ENCODE measurements around the gene TRIOBP. TPM values are rescaled to one million over a fixed set of nuclear protein-coding genes. Genes with fewer than 3 reads are reported as not detected.

TRIOBP gene
- total RNA-seq, 4 donors from 2014 or later, result 150 to 208 (median 182) TPM

DNA sequence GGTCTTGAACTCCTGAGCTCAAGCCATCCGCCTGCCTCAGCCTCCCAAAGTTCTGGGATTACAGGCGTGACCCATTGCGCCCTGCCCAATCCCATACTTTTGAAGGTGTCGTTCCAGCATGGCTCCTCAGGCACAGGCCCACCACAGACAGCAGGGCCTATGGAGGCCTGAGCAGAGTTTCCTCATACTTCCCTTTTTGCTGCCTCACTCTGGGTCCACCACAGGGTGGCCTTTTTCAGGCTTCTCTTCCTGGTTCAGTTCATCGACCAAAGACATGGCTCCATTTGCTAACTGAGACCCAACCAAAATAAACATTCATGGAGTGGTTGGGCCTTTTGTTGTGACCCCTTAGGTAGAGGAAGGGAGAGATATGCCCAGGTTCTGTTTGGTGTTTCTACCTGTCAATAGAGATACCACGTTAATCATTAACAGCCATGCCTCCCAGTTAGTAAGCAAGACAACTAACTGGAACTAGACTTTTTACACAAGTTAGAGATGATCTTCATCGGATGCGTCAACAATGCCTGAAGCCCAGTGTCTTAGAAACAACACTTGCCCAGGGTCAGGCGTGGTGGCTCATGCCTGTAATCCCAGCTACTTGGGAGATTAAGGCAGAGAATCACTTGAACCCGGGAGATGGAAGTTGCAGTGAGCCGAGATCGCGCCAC lies 35.1 kb downstream of the TRIOBP start:
- DNase-seq (ENCODE audit: extremely low spot score), result no peak
- H3K36me3 ChIP-seq, result no peaks in the 10 kb centered on the region
- H3K4me3 ChIP-seq, result no peak overlapping the region
- H3K9me3 ChIP-seq, result no peaks in the 10 kb centered on the region
- peaks cover 3 to 25% (median 17%) of the 10 kb centered on the region in 4 donors for H3K4me1 ChIP-seq
- 87% methylated on average over 13 of the region's 13 CpGs for WGBS
- intact Hi-C loops (cut with DNase I), result no loop called here
- no peaks in the 10 kb centered on the region for H3K27me3 ChIP-seq
- no peak overlapping the region for H3K27ac ChIP-seq (replicated peaks in 1 of 4)
- no peak for TF ChIP-seq EP300 (IDR thresholded peaks at IDR 0.05)
- no peak for TF ChIP-seq POLR2AphosphoS5 (IDR thresholded peaks at IDR 0.05)
- TF ChIP-seq, protein P1, sequence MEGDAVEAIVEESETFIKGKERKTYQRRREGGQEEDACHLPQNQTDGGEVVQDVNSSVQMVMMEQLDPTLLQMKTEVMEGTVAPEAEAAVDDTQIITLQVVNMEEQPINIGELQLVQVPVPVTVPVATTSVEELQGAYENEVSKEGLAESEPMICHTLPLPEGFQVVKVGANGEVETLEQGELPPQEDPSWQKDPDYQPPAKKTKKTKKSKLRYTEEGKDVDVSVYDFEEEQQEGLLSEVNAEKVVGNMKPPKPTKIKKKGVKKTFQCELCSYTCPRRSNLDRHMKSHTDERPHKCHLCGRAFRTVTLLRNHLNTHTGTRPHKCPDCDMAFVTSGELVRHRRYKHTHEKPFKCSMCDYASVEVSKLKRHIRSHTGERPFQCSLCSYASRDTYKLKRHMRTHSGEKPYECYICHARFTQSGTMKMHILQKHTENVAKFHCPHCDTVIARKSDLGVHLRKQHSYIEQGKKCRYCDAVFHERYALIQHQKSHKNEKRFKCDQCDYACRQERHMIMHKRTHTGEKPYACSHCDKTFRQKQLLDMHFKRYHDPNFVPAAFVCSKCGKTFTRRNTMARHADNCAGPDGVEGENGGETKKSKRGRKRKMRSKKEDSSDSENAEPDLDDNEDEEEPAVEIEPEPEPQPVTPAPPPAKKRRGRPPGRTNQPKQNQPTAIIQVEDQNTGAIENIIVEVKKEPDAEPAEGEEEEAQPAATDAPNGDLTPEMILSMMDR (IDR thresholded peaks at IDR 0.05), result peak in 1 of 3 experiments; percentile 14
- no peak for TF ChIP-seq POLR2A (IDR thresholded peaks at IDR 0.05; ENCODE audit: low read depth)

DNA sequence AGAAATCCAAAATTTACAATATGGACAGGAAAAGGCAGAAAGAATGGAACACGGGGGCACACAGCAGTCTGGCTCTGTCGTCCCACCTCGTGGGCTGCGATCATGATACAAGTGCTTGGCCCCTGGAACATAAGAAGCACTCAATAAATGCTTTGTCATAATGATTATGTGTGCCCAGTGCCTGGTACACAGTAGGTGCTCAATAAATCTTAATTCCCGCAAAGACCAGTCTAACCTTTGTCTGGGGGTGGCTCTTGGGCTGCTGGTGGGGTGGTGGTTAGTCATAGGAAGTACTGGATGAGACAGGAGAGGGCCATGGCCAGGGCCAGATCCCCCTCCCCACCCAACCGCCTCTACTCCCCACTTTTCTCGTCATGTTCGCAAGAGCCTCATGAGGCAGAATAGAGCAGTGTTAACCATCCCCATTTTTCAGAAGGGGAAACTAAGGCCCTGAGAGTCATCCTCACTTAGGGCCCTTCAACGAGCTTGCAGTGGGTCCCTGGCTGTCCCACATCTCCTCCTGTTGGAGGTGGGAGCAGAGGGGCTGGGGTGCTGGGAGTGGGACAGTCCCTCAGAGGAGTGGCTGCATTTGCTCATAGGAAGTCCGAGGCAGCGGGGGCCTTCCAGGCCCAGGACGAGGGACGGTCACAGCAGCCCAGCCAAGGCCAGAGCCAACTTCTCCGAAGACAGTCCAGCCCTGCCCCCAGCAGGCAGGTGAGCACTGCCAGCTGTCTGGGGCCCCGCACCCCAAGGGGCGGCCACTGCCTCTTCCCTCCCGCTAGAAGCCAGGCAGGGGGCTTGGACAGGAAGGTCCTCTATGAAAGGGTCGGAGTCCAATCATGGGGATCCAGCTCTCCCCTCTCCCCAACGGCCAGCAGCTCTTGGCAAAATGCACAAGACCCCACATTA lies 36.1 kb downstream of the TRIOBP start:
- Histone ChIP-seq H3K27ac (replicated peaks in 1 of 4) (peak overlapping the region in 1 of 4 donors; percentile 15), H3K4me1 (peaks cover 3 to 21% (median 13%) of the 10 kb centered on the region in 4 donors), H3K4me3 (no peak overlapping the region), H3K36me3 (no peaks in the 10 kb centered on the region), H3K9me3 (no peaks in the 10 kb centered on the region), H3K27me3 (no peaks in the 10 kb centered on the region)
- DNase-seq (ENCODE audit: extremely low spot score), result no peak
- intact Hi-C loops (cut with DNase I), result no loop called here
- WGBS, result 82% methylated on average over 16 of the region's 19 CpGs
- TF ChIP-seq EP300 (IDR thresholded peaks at IDR 0.05), result no peak
- no peak for TF ChIP-seq POLR2A (IDR thresholded peaks at IDR 0.05; ENCODE audit: low read depth)
- TF ChIP-seq, protein P1 (IDR thresholded peaks at IDR 0.05), result no peak
- TF ChIP-seq POLR2AphosphoS5 (IDR thresholded peaks at IDR 0.05), result no peak

DNA sequence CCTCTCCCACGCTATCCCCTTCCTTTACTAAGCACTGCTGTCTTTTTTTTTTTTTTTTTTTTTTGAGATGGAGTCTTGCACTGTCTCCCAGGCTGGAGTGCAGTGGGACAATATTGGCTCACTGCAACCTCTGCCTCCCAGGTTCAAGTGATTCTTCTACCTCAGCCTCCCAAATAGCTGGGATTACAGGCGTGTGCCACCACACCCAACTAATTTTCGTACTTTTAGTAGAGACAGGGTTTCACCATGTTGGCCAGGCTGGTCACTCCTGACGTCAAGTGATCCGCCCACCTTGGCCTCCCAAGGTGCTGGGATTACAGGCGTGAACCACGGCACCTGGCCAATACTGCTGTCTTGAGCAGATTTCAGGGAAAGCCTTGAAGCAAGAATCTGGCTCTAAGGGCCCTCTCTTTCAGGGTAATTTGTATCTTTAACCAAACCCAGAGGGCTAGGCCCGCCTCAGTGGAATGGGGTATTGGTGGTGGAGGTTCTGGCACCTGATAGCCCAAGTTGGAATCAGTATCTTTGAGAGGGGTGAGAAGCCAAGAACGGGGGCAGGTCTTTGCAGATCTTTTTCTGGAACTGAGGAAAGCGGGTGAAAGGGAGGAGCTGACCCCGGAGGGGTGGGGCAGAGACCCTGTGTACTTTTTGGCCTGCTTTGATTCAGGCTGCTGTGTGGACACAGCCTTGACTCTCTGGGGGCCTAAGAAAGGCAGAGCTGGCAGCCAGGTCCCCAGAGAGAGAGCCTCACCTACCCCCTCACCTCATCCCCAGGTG lies 37.0 kb downstream of the TRIOBP start:
- no peak for TF ChIP-seq POLR2A (IDR thresholded peaks at IDR 0.05; ENCODE audit: low read depth)
- TF ChIP-seq, protein P1 (IDR thresholded peaks at IDR 0.05), result no peak
- TF ChIP-seq EP300 (IDR thresholded peaks at IDR 0.05), result no peak
- TF ChIP-seq POLR2AphosphoS5 (IDR thresholded peaks at IDR 0.05), result no peak
- Histone ChIP-seq H3K27me3 (no peaks in the 10 kb centered on the region), H3K36me3 (no peaks in the 10 kb centered on the region), H3K4me3 (no peak overlapping the region), H3K4me1 (peaks cover 0 to 18% (median 12%) of the 10 kb centered on the region in 4 donors), H3K9me3 (no peaks in the 10 kb centered on the region), H3K27ac (replicated peaks in 1 of 4) (peak overlapping the region in 1 of 4 donors; percentile 39)
- DNase-seq (ENCODE audit: extremely low spot score), result no peak
- WGBS, result 90% methylated on average over 11 of the region's 11 CpGs
- intact Hi-C loops (cut with DNase I), result no loop called here

DNA sequence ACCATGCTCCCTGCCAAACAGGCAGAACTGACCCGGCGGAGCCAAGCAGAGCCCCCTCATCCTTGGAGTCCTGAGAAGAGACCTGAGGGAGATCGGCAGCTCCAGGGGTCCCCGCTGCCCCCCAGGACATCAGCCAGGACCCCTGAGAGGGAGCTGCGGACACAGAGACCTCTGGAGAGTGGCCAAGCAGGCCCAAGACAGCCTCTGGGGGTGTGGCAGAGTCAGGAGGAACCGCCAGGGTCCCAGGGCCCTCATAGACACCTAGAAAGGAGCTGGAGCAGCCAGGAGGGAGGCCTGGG lies 37.5 kb downstream of the TRIOBP start:
- no peaks in the 10 kb centered on the region for H3K36me3 ChIP-seq
- H3K4me1 ChIP-seq, result peaks cover 0 to 22% (median 17%) of the 10 kb centered on the region in 4 donors
- H3K27me3 ChIP-seq, result no peaks in the 10 kb centered on the region
- no peaks in the 10 kb centered on the region for H3K9me3 ChIP-seq
- 100% methylated on average over 1 of the region's 6 CpGs for WGBS
- intact Hi-C loops (cut with DNase I), result no loop called here
- no peak for DNase-seq (ENCODE audit: extremely low spot score)
- peak overlapping the region in 2 of 4 donors; percentile 27 to 39 for H3K27ac ChIP-seq (replicated peaks in 1 of 4)
- H3K4me3 ChIP-seq, result no peak overlapping the region
- no peak for TF ChIP-seq EP300 (IDR thresholded peaks at IDR 0.05)
- no peak for TF ChIP-seq POLR2AphosphoS5 (IDR thresholded peaks at IDR 0.05)
- TF ChIP-seq POLR2A (IDR thresholded peaks at IDR 0.05; ENCODE audit: low read depth), result no peak
- TF ChIP-seq, protein P1 (IDR thresholded peaks at IDR 0.05), result no peak
